Spleen (tissue), 3 donors: ENCODE data around the gene ADRA2B.

Experiments used
- POLR2A ChIP-seq, 3 donors: fragments of 450-650 bp; IDR thresholded peaks; one replicate each; pipeline ENCODE4 v1.5.1; 2017; ENCODE audit warnings: antibody characterized with exemption in 3 of 3, mild to moderate bottlenecking in 1 of 3
- POLR2AphosphoS5 ChIP-seq, 3 donors: sonication (generic); formaldehyde crosslinking; IDR thresholded peaks; one replicate each; pipeline ENCODE4 v1.5.1; 2017; ENCODE audit warnings: antibody characterized with exemption in 3 of 3

GRCh38 chr2:96164459-96165184, 48.3 kb upstream of the ADRA2B start:
- TF ChIP-seq POLR2A (IDR thresholded peaks at IDR 0.05) (peak in 1 of 3 donors; percentile 13), POLR2AphosphoS5 (IDR thresholded peaks at IDR 0.05) (peak; percentile 50 to 82 (median 75))
